Activated naive CD8-positive, alpha-beta T cell treated with anti-CD3 and anti-CD28 coated beads, Interleukin-2, amount 50 U/mL, for 24 hours (primary cell): ENCODE measurements around the gene MAPKAP1.
A peak's percentile ranks its signal among the peaks of the same experiment; 100 is the strongest.

Experiments used
- ATAC-seq: fragments of 150-1000 bp; cut with Tn5 transposase; one replicate; pipeline ENCODE4 v1.10.0; 2021
- DNase-seq: peaks from one replicate; pipeline ENCODE4 v3.0.0; 2021
- H3K27ac Mint-ChIP-seq: one replicate; pipeline ENCODE4 v1.8.0; 2021; ENCODE audit warnings: mild to moderate bottlenecking, mixed read lengths
- H3K27me3 Mint-ChIP-seq: one replicate; pipeline ENCODE4 v1.8.0; 2021; ENCODE audit warnings: mixed read lengths
- H3K36me3 Mint-ChIP-seq: one replicate; pipeline ENCODE4 v1.8.0; 2021; ENCODE audit warnings: low read depth, mixed read lengths
- H3K4me1 Mint-ChIP-seq: one replicate; pipeline ENCODE4 v1.8.0; 2021; ENCODE audit warnings: mixed read lengths
- H3K4me3 Mint-ChIP-seq: one replicate; pipeline ENCODE4 v1.8.0; 2021; ENCODE audit warnings: mild to moderate bottlenecking, moderate library complexity, mixed read lengths
- H3K9me3 Mint-ChIP-seq: one replicate; pipeline ENCODE4 v1.8.0; 2021; ENCODE audit warnings: mixed read lengths

Gene MAPKAP1

GRCh38 chr9:125632321-125633115 lies 74.5 kb downstream of the MAPKAP1 start:
- Mint-ChIP-seq H3K4me1 (peaks cover 91% of the 10 kb centered on the region), H3K4me3 (peak overlapping the region; percentile 61), H3K27ac (peak overlapping the region; percentile 92), H3K36me3 (peaks cover 5% of the 10 kb centered on the region), H3K9me3 (no peaks in the 10 kb centered on the region), H3K27me3 (peaks cover 2% of the 10 kb centered on the region)
- peak; percentile 84 for ATAC-seq
- peak; percentile 44 for DNase-seq

- peaks cover 91% of the 10 kb centered on the region for H3K4me1 Mint-ChIP-seq
- H3K36me3 Mint-ChIP-seq: peaks cover 3% of the 10 kb centered on the region
- peaks cover 2% of the 10 kb centered on the region for H3K27me3 Mint-ChIP-seq
- ATAC-seq: peak; percentile 29
- no peaks in the 10 kb centered on the region for H3K9me3 Mint-ChIP-seq
- H3K27ac Mint-ChIP-seq: peak overlapping the region; percentile 92
- H3K4me3 Mint-ChIP-seq: peak overlapping the region; percentile 61
- DNase-seq: no peak
Observed at GRCh38 chr9:125631391-125632085, 75.5 kb downstream of the MAPKAP1 start.

GRCh38 chr9:125630436-125630835 lies 76.6 kb downstream of the MAPKAP1 start:
- Mint-ChIP-seq H3K4me1 (peaks cover 82% of the 10 kb centered on the region), H3K9me3 (no peaks in the 10 kb centered on the region), H3K27ac (no peak overlapping the region), H3K4me3 (no peak overlapping the region), H3K27me3 (peaks cover 2% of the 10 kb centered on the region), H3K36me3 (peaks cover 3% of the 10 kb centered on the region)
- ATAC-seq (no peak), DNase-seq (no peak)

- Mint-ChIP-seq H3K27ac (no peak overlapping the region), H3K4me3 (no peak overlapping the region), H3K9me3 (no peaks in the 10 kb centered on the region), H3K4me1 (peaks cover 72% of the 10 kb centered on the region), H3K36me3 (peaks cover 3% of the 10 kb centered on the region), H3K27me3 (peaks cover 2% of the 10 kb centered on the region)
- ATAC-seq (no peak), DNase-seq (no peak)
Observed at GRCh38 chr9:125629446-125629845, 77.6 kb downstream of the MAPKAP1 start.

GRCh38 chr9:125626187-125626586 lies 80.8 kb downstream of the MAPKAP1 start:
- peaks cover 6% of the 10 kb centered on the region for H3K36me3 Mint-ChIP-seq
- H3K4me1 Mint-ChIP-seq: peaks cover 48% of the 10 kb centered on the region
- DNase-seq (no peak), ATAC-seq (no peak)
- H3K27me3 Mint-ChIP-seq: no peaks in the 10 kb centered on the region
- no peak overlapping the region for H3K4me3 Mint-ChIP-seq
- H3K27ac Mint-ChIP-seq: no peak overlapping the region
- H3K9me3 Mint-ChIP-seq: no peaks in the 10 kb centered on the region

GRCh38 chr9:125621170-125621569 lies 85.8 kb downstream of the MAPKAP1 start:
- H3K4me3 Mint-ChIP-seq: no peak overlapping the region
- no peak overlapping the region for H3K27ac Mint-ChIP-seq
- peaks cover 10% of the 10 kb centered on the region for H3K4me1 Mint-ChIP-seq
- DNase-seq (no peak), ATAC-seq (no peak)
- peaks cover 4% of the 10 kb centered on the region for H3K36me3 Mint-ChIP-seq
- no peaks in the 10 kb centered on the region for H3K9me3 Mint-ChIP-seq
- no peaks in the 10 kb centered on the region for H3K27me3 Mint-ChIP-seq

GRCh38 chr9:125620216-125620615 lies 86.8 kb downstream of the MAPKAP1 start:
- Mint-ChIP-seq H3K36me3 (peaks cover 4% of the 10 kb centered on the region), H3K4me3 (no peak overlapping the region)
- ATAC-seq: no peak

GRCh38 chr9:125617087-125617486 lies 89.9 kb downstream of the MAPKAP1 start:
- no peak overlapping the region for H3K4me3 Mint-ChIP-seq
- no peaks in the 10 kb centered on the region for H3K9me3 Mint-ChIP-seq
- H3K27me3 Mint-ChIP-seq: no peaks in the 10 kb centered on the region
- H3K27ac Mint-ChIP-seq: no peak overlapping the region
- DNase-seq (no peak), ATAC-seq (no peak)
- peaks cover 3% of the 10 kb centered on the region for H3K36me3 Mint-ChIP-seq
- peaks cover 11% of the 10 kb centered on the region for H3K4me1 Mint-ChIP-seq

More at GRCh38 chr9:125620216-125620615, 86.8 kb downstream of the MAPKAP1 start:
- H3K27me3 Mint-ChIP-seq: no peaks in the 10 kb centered on the region
- DNase-seq: no peak
- no peaks in the 10 kb centered on the region for H3K9me3 Mint-ChIP-seq
- peaks cover 12% of the 10 kb centered on the region for H3K4me1 Mint-ChIP-seq
- H3K27ac Mint-ChIP-seq: no peak overlapping the region

- ATAC-seq: no peak
- Mint-ChIP-seq H3K4me1 (peaks cover 34% of the 10 kb centered on the region), H3K9me3 (no peaks in the 10 kb centered on the region), H3K27me3 (no peaks in the 10 kb centered on the region), H3K4me3 (no peak overlapping the region), H3K36me3 (peaks cover 8% of the 10 kb centered on the region), H3K27ac (no peak overlapping the region)
- DNase-seq: no peak
Observed at GRCh38 chr9:125613141-125613540, 93.9 kb downstream of the MAPKAP1 start.

- DNase-seq: no peak
Observed at GRCh38 chr9:125612616-125613015, 94.4 kb downstream of the MAPKAP1 start.

GRCh38 chr9:125611121-125611765 lies 95.8 kb downstream of the MAPKAP1 start:
- H3K4me3 Mint-ChIP-seq: no peak overlapping the region
- no peak overlapping the region for H3K27ac Mint-ChIP-seq
- ATAC-seq (no peak), DNase-seq (no peak)
- no peaks in the 10 kb centered on the region for H3K9me3 Mint-ChIP-seq
- H3K36me3 Mint-ChIP-seq: peaks cover 8% of the 10 kb centered on the region
- peaks cover 35% of the 10 kb centered on the region for H3K4me1 Mint-ChIP-seq
- no peaks in the 10 kb centered on the region for H3K27me3 Mint-ChIP-seq

More at GRCh38 chr9:125612616-125613015, 94.4 kb downstream of the MAPKAP1 start:
- H3K4me3 Mint-ChIP-seq: no peak overlapping the region
- H3K36me3 Mint-ChIP-seq: peaks cover 8% of the 10 kb centered on the region
- H3K4me1 Mint-ChIP-seq: peaks cover 35% of the 10 kb centered on the region
- H3K9me3 Mint-ChIP-seq: no peaks in the 10 kb centered on the region
- ATAC-seq: no peak
- no peaks in the 10 kb centered on the region for H3K27me3 Mint-ChIP-seq
- H3K27ac Mint-ChIP-seq: no peak overlapping the region

- ATAC-seq (peak; percentile 97), DNase-seq (no peak)
- H3K27ac Mint-ChIP-seq: peak overlapping the region; percentile 91
- H3K27me3 Mint-ChIP-seq: no peaks in the 10 kb centered on the region
- peak overlapping the region; percentile 56 for H3K4me3 Mint-ChIP-seq
- H3K9me3 Mint-ChIP-seq: no peaks in the 10 kb centered on the region
- H3K4me1 Mint-ChIP-seq: peaks cover 33% of the 10 kb centered on the region
- H3K36me3 Mint-ChIP-seq: peaks cover 8% of the 10 kb centered on the region
Observed at GRCh38 chr9:125609744-125610143, 97.3 kb downstream of the MAPKAP1 start.

- Mint-ChIP-seq H3K36me3 (peaks cover 8% of the 10 kb centered on the region), H3K27ac (peak overlapping the region; percentile 91), H3K9me3 (no peaks in the 10 kb centered on the region), H3K4me3 (no peak overlapping the region), H3K27me3 (no peaks in the 10 kb centered on the region), H3K4me1 (peaks cover 33% of the 10 kb centered on the region)
- DNase-seq: no peak
- no peak for ATAC-seq
Observed at GRCh38 chr9:125608489-125609224, 98.4 kb downstream of the MAPKAP1 start.

GRCh38 chr9:125604196-125604595 lies 102.8 kb downstream of the MAPKAP1 start:
- Mint-ChIP-seq H3K36me3 (peaks cover 13% of the 10 kb centered on the region), H3K27me3 (no peaks in the 10 kb centered on the region), H3K4me1 (peaks cover 20% of the 10 kb centered on the region), H3K27ac (no peak overlapping the region), H3K4me3 (no peak overlapping the region), H3K9me3 (no peaks in the 10 kb centered on the region)
- DNase-seq (no peak), ATAC-seq (no peak)
